Gastrocnemius medialis (tissue), 4 donors: ENCODE data around the gene FASTKD3.

ENCODE experiments used
- CTCF ChIP-seq, 5 experiments: fragments of 450-650 bp in 3 of 5; fragments of 200-600 bp in 2 of 5; sonication (generic) in 2 of 5; IDR thresholded peaks in 4 of 5; conservative IDR thresholded peaks in 1 of 5; 1 replicate in 4 of 5; 2 replicates in 1 of 5; pipeline ENCODE4 v1.5.1; 2016 to 2019; ENCODE audit warnings: antibody characterized with exemption in 5 of 5, mild to moderate bottlenecking in 3 of 5, moderate library complexity in 3 of 5
- POLR2A ChIP-seq, 2 donors: fragments of 450-650 bp; IDR thresholded peaks; one replicate each; pipeline ENCODE4 v1.6.1; 2017; ENCODE audit warnings: antibody characterized with exemption in 2 of 2, mild to moderate bottlenecking in 2 of 2, moderate library complexity in 2 of 2

- no peak for TF ChIP-seq CTCF (IDR thresholded peaks at IDR 0.05 in 4 of 5, conservative IDR thresholded peaks at IDR 0.05 in 1 of 5)
- TF ChIP-seq POLR2A (IDR thresholded peaks at IDR 0.05), result no peak
Observed at GRCh38 chr5:7857361-7857760, 11.5 kb downstream of the FASTKD3 start.
